Fibroblast of the conjunctiva (primary cell): Measurements from ENCODE around the gene ADTRP.
A peak's percentile ranks its signal among the peaks of the same experiment; 100 is the strongest.

Source experiments
- DNase-seq: peaks from one replicate; pipeline ENCODE4 v3.0.0-alpha.2; 2010; ENCODE audit warnings: low read depth

The ADTRP gene

DNA sequence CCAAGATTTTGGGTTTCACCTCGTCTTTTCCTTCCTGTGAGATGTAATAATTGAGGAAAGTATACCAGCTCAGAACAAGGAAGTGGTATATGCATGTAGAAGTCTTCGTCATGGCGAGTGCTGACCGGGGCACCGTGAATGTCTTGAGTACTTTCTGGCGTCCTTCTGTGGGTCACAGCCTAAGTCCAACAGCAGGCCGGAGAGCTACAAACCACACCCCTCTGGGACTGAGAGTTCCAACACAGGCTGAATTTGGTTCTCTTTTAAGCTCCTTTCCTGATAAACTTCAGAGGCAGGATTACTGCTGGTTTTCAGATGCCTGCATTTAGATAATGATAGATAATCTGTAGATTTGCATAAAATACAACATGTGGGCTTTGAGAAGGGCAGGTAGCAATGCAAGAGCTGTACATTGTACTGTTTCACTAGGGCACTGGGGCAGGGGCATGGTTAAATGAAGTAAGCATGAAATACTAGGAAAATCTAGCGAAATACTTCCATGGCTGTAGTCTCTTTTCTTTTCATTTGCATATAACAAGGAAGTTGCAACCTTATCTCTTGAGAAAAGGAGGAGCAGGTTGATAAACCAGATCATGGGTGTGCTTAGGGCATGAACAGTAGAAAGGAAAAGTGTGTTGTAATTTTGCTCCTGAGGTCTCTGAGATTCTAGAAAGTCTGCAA is at the start of gene ADTRP:
Gene ADTRP, minus strand, starts transcription at position 156 of the 681 bp plus-strand sequence. Its CDS starts 44 bp downstream, at position 112.
- DNase-seq: no peak

- DNase-seq: no peak
Observed at GRCh38 chr6:11826779-11827178, 48.2 kb upstream of the ADTRP start.

- DNase-seq: no peak
Observed at GRCh38 chr6:11824986-11825385, 46.4 kb upstream of the ADTRP start.

DNA sequence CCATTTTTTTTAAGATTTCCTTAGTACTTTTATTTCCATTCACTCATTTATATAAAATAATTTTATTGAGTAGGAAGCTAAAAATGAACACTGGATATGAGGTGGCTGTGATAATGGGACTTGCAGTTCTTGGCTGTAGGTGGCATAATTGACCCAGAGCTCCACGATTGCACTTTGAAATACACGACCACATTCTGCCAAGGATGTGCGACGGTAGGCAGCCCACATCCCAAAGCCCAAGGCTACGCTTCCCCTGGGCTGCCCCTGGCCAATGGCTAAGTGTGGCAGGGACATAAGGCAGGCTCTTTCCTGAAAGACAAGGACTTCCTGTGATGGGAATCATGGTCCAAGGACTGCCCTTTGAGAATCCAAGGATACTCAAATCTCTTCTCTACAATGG is 43.7 kb upstream of the ADTRP start:
- no peak for DNase-seq

DNA sequence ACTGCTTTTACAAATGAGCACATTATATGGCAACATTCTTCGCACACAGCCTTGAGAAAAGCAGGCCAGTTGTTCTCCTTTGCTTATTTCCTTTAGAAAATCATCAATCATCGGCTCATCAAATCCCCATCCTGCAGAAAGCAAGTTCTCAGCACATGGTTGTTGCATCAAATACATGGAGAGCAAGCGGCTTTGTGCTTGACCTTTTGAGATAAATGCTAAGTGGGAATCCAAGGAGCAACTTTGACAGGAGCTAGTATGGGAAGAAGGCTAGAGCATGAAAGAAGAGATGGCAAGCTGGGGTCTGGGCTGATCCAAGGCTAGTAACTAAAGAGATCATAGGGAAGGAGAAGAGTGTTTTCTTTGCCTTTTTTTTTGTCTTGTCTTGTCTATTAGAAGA is 43.2 kb upstream of the ADTRP start:
- DNase-seq: no peak

DNA sequence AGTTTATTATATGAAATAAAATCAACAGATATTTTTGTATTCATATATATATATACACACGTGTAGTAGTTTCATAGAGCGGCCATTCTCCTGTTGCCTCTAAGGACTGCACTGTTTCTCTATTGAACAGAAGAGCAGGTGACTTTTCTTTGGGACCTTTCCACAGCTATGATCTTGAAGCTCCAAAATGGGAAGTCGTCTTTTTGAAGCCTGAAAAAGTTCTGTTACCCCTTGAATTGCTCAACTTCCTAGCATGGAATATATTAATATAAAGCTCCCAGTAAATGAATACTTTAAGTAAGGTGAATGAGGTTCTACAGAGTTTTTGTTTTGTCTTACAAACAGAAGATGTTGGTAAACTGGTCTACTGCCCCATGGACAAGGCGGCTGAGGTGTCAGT is 42.2 kb upstream of the ADTRP start:
- DNase-seq: no peak

- DNase-seq: no peak
Observed at GRCh38 chr6:11819486-11819885, 40.9 kb upstream of the ADTRP start.

DNA sequence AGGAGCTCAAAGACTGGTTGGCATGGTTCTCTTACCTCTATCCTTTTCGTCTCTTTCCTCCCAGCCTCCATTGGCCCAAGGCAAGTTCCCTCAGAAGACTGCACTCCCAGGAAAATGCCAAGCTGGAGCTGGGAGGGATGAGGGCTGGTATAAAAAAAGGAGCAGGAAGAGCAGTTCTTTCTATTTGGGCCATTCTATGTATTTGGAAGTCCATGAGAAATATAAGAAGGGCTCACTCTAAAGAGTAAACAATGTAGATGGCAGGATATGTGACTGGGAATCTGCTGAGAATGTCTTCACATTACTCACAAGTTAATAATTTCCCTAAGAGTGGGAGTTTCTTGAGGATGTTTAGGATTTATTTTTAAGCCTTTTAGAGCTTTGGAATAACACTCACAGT is 36.6 kb upstream of the ADTRP start:
- DNase-seq: no peak

DNA sequence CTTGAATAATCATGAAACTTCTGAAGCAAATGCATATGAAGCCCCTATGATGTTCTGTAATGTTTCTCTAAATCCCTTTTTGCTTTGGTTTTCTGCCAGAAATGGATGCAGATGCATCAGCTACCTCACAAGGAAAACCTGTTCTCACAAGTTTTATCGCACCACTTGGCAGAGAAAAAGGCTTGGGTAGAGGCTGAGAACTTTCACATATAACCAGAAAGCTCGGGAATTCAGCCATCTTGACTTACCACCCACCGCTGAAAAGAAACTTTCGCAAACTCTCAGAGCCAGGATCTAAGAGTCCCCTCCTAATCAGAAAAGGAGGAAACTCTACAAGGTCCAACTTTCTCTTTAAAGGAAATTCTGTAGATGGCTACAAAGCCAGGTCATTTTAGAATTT is 36.2 kb upstream of the ADTRP start:
- DNase-seq: no peak

DNA sequence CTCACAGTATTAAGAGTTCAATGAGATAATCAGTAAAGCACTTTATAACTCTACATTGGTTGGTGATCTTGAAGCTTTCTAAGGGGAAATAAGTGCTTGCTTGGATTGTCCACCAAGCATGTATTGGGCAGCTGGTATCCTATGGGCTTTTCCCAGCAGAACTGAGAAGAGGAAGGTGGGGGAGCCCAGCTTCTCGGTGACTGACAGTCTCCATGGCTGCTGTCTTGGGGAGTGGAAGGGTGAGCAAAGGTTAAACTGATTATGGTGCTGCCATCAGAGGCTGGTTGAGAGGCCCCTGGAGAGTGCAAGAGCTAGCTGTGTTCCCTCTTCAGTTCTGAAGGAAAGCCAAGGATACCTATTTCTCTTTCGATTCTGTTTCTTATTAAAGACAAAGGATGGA is 35.5 kb upstream of the ADTRP start:
- no peak for DNase-seq

GRCh38 chr6:11813606-11814005 is 35.0 kb upstream of the ADTRP start:
- DNase-seq: no peak

- no peak for DNase-seq
Observed at GRCh38 chr6:11812951-11813350, 34.3 kb upstream of the ADTRP start.

DNA sequence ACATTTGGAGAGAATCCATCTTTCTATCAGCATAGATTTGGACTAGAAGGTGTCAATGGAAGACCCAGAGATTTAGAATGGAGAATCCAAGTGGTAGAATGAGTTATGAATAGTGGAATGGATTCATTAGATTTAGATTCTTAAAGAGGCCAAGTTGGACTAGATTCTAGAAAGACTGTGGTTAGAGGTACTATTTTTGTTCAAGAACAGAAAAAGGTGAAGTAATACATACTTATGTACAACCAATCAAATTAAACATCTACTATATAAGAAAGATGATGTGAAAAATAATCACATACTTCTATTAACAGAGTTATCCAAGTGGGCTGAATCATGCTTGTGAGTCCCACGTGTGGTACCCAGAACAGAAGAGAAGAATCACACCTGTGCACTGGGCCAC is 33.8 kb upstream of the ADTRP start:
- DNase-seq: no peak

DNA sequence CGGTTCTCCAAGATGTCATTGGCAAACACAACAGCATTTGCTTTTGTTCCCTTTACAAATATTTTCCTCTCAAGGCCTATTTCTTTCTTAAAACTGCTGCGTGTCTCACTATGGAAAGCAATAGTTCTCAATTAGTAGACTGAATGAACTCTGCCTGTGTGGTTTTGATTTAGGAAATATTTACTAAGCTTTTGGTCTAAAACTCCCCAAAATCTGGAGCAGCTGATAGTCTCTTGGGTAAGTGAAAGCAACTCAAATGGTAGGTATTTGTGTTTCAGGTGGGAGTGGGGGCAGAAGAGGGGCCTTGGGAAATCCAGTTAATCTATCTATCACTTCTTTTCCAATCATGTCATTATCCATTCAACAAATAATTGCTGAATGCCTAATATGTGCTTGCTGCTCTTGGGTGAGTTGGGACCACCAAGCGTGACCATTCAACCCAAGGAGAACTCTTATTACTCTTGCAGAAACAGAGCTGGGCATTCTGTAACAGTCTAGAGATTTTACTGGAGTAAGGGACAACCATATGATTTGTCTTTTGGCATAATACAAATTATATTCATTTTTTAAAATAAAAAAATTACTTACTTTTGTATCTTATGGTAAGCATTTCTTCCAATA is 33.2 kb upstream of the ADTRP start:
- DNase-seq: no peak

DNA sequence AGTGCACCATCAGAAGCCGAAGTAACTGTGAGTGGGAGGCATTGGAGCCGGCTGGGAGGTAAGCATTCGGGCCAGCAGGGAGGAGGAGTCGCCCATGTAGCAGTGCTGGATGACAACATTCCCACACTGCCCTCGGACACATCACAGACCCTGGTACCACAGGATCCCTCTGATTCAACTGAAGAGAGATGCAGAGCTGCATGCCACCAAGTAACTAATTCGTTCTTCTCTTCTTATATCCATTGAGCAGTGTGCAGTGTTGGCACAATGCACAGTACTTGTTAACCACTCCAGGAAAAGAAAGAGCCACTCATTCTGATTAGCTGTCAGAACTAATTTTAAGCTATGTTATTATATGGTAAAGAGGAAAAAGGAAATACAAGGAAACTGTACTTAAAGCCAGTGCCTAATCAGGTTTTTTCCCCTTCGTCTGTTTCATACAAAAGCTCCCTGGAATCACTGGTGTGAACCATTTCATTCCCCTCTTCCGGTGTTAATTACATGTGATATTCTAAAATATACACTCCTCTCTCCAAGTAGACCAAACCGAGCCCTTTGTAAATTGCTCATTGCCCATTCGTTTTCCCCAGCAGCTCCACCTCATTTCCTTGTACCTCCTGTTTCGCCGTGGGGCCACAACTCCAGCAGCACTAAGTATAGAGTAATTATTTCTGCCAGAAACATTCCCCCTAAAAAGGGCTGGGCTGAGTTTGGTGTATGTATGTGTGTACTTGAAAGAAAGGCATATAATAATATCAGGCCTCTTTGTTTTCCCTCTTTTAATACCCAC is 32.4 kb upstream of the ADTRP start:
- DNase-seq: no peak

DNA sequence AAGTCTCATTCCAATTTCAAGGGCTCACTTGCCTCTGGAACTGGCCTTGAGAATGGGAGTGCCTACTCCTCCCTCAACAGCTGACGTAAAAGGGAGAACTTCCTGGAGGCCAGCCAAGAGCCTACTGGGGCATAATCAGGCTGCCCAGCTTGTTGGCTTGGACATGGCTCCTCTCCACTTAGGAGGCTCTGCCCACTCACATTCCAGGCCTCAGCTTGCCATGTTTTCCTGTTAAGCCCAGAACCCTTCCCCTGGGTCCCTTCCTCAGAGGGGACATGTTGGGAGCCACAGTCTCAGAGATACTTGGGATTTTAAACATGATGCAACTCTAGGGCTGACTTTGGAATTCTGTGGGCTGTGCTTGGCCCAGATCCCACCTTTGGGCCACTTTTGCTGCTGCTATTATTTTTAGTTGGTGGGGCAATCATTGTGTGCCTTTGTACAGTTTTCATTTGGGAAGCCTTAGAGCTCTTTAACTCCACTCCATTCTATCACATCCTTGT is 31.5 kb upstream of the ADTRP start:
- peak; percentile 61 for DNase-seq

DNA sequence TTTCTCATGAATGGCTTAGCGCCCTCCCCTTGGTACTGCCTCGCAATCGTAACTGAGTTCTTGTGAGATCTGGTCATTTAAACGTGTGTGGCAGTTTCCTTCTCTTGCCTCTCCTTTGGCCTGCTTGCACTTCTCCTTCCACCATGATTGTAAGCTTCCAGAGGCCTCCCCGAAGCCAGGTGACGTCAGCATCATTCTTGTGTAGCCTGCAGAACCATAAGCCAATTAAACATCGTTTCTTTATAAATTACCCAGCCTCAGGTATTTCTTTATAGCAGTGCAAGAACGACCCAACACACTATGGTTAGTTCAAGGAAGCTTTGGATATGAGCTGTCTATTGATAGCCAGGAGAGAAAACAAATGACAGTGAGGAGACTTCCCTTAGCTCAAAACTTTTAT is 29.5 kb upstream of the ADTRP start:
- DNase-seq: no peak

GRCh38 chr6:11806561-11807317 is 28.1 kb upstream of the ADTRP start:
- DNase-seq: no peak

DNA sequence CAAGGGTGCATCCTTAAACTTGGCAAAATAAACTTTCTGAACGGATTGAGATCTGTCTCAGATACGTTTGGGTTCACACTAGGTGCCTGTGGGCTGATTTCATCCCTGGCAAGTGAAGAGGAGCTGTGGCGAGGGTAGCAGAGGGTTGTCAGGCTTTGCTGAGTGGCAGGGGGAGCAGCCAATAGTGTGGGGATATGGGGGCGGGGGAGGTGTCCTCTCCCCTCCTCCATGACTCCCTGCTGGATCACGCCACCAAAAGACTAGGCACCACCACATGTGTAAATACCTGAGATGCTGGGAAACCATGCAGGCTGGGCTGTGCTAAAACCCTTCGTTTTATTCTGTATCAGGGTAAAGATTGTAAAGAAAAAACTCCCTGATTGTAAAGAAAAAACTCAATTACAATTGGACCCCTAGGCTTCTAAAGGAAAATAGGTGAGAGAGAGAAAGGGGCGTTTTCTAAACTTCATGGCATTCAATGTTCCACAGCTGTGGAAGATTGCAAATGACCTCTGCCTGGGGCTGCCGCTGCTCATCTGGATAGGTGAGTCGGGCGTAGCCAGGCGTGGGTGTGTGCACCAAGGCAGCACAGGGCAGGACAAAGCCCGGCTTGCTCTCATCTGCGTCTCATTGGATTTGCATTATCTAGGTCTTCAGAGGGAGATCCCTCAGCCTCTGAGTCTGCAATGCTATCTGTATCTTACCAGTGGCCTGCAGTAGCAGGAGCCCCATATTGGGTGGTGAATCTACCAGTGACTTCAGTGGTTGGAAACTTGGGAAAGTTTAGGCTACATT is 26.9 kb upstream of the ADTRP start:
- no peak for DNase-seq

- no peak for DNase-seq
Observed at GRCh38 chr6:11804701-11805100, 26.1 kb upstream of the ADTRP start.

GRCh38 chr6:11804135-11804534 is 25.5 kb upstream of the ADTRP start:
- DNase-seq: no peak

DNA sequence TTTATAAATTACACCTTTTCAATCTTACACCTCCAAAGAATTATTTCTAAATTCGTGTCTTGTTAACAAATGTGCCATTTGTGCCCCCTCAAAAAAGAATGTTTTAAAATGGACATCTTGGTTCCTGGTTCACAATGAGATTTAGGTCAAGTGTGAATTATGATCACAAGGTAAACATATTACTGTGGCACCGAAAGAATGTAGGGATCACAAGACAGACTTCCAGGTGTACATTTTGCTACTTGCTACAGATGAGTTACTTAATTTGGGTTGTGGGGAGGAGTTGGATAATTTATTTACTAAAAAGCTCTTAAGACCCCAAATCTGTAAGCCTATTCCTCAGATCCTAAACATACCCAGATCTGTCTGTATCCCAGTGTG is 25.0 kb upstream of the ADTRP start:
- no peak for DNase-seq
